ENCODE measurements around the gene RPS6KA4. TPM values are rescaled to one million over a fixed set of nuclear protein-coding genes. Genes with fewer than 3 reads are reported as not detected.

Gene RPS6KA4
- total RNA-seq, 4 donors from 2014 or later = 19.1 to 36.1 (median 26.0) TPM

DNA sequence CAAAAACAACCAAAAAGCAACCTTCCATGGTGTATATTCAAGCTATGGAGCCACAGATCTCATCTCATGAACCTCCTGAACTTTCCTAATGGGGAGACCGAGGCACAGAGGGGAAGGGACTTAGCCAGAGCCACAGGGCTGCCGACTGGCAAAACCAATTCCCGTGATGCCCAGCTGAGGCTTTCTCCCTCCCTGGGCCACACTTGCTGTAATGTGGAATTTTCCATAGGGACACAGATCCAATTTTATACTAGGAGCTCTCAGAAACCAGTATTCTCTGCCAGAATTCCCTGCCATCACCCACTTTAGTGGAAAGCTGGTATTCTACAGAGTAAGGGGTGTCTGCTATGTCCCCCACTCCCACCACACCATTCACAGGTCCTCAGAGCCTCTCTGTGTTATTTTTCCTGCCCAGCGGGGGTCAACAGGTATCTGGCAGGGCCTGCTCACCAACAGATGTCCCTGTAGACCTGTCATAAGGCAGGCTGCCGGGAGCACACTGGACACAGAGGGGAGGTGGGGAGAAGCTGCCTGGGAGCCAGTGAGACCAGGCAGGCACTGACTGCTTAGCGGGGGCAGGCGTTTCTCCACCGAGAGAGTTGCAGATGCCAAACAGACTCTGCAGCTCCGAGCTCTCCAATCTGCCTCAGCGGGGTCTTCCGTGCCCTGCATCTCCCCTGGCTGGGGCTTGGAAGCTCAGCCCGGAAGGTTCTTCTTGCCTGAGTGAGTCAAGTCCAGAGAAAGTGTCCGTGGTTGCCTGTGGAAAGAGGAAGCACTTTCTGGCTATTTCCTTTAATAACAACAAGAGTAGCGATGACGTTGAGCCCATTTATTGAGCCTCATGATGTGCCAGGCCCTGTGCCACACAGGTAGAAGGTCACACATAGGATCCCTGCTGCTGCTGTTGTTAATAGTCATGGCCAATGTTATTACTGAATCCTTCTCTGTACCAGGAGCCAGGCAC is 26.3 kb downstream of the RPS6KA4 start:
- intact Hi-C loops (cut with DNase I) = no loop called here
- H3K27ac ChIP-seq (replicated peaks in 1 of 4) = no peak overlapping the region

DNA sequence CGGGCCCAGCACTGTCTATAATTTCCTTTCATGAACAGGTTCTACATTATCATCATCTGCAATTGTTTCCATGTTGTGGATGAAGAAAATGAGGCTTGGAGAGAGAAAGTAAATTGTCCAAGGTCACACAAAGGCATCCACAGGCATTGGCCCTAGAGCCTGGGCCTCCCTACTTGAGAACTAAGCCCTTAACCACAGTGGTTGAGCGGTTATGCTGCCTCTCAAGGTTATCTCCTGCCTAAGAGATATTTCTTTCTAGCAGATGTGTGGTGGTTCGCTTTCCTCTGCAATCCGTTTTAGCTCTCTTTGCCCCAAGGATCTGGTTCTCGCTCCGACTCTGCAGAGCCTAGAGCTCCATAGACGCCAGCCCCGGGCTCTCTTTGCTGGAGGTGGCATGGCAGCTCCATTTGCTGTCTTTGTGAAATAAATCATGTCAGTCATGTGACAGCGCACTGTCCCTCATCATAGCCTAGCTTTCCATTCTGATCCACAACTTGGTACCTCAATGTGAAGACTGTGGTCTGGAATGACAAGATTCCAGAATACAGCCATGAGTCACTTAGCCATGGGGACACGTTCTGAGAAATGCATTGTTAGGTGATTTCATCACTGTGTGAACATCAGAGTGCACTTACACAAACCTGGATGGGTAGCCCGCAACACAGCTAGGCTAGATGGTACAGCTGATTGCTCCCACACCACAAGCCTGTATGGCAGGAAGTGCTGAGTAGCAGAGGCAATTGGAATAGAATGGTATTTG is 27.2 kb downstream of the RPS6KA4 start:
- H3K4me3 ChIP-seq = no peak overlapping the region
- WGBS = 90% methylated on average over 11 of the region's 11 CpGs
- no peak overlapping the region for H3K27ac ChIP-seq (replicated peaks in 1 of 4)
- H3K27me3 ChIP-seq = peaks cover 0 to 7% (median 0%) of the 10 kb centered on the region in 4 donors
- TF ChIP-seq POLR2AphosphoS5 (IDR thresholded peaks at IDR 0.05) (no peak), EP300 (IDR thresholded peaks at IDR 0.05) (no peak), POLR2A (IDR thresholded peaks at IDR 0.05; ENCODE audit: low read depth) (no peak)
- TF ChIP-seq, protein P1, sequence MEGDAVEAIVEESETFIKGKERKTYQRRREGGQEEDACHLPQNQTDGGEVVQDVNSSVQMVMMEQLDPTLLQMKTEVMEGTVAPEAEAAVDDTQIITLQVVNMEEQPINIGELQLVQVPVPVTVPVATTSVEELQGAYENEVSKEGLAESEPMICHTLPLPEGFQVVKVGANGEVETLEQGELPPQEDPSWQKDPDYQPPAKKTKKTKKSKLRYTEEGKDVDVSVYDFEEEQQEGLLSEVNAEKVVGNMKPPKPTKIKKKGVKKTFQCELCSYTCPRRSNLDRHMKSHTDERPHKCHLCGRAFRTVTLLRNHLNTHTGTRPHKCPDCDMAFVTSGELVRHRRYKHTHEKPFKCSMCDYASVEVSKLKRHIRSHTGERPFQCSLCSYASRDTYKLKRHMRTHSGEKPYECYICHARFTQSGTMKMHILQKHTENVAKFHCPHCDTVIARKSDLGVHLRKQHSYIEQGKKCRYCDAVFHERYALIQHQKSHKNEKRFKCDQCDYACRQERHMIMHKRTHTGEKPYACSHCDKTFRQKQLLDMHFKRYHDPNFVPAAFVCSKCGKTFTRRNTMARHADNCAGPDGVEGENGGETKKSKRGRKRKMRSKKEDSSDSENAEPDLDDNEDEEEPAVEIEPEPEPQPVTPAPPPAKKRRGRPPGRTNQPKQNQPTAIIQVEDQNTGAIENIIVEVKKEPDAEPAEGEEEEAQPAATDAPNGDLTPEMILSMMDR (IDR thresholded peaks at IDR 0.05) = no peak
- no peaks in the 10 kb centered on the region for H3K9me3 ChIP-seq
- intact Hi-C loops (cut with DNase I) = no loop called here
- H3K4me1 ChIP-seq = peaks cover 0 to 5% (median 0%) of the 10 kb centered on the region in 4 donors
- H3K36me3 ChIP-seq = no peaks in the 10 kb centered on the region
- no peak for DNase-seq (ENCODE audit: extremely low spot score)

More for the DNA sequence above, 26.3 kb downstream of the RPS6KA4 start:
- Histone ChIP-seq H3K4me3 (no peak overlapping the region), H3K4me1 (peaks cover 0 to 5% (median 0%) of the 10 kb centered on the region in 4 donors), H3K36me3 (no peaks in the 10 kb centered on the region), H3K9me3 (no peaks in the 10 kb centered on the region), H3K27me3 (peaks cover 0 to 7% (median 0%) of the 10 kb centered on the region in 4 donors)
- TF ChIP-seq, protein P1 (IDR thresholded peaks at IDR 0.05) = no peak
- TF ChIP-seq POLR2A (IDR thresholded peaks at IDR 0.05; ENCODE audit: low read depth) = no peak
- TF ChIP-seq POLR2AphosphoS5 (IDR thresholded peaks at IDR 0.05) = no peak
- TF ChIP-seq EP300 (IDR thresholded peaks at IDR 0.05) = no peak
- WGBS = 57% methylated on average over 15 of the region's 15 CpGs
- DNase-seq (ENCODE audit: extremely low spot score) = no peak

DNA sequence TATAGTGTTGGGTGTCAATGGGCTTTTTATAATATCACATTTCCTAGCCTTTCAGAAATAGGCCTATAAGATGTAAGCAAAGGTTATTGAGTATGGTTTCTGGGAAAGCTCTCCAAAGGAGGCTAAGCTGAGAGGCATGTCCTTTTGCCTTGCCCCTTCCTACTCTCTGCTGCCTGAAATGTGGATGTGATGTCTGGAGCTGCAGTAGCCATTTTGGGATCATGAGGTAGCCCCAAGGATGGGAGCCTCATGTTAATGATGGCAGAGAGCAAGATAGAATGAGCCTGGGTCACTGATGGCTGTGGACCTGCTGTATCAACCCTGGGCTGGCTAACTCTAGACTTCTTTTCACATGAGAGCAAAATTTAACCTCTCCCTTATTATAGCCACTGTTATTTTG is 29.0 kb downstream of the RPS6KA4 start:
- Histone ChIP-seq H3K27me3 (peaks cover 0 to 1% (median 0%) of the 10 kb centered on the region in 4 donors), H3K4me1 (peaks cover 0 to 5% (median 0%) of the 10 kb centered on the region in 4 donors), H3K9me3 (no peaks in the 10 kb centered on the region), H3K36me3 (no peaks in the 10 kb centered on the region), H3K4me3 (no peak overlapping the region), H3K27ac (replicated peaks in 1 of 4) (no peak overlapping the region)
- no peak for DNase-seq (ENCODE audit: extremely low spot score)
- TF ChIP-seq POLR2AphosphoS5 (IDR thresholded peaks at IDR 0.05) (no peak), POLR2A (IDR thresholded peaks at IDR 0.05; ENCODE audit: low read depth) (no peak), EP300 (IDR thresholded peaks at IDR 0.05) (no peak)
- TF ChIP-seq, protein P1 (IDR thresholded peaks at IDR 0.05) = no peak
- intact Hi-C loops (cut with DNase I) = no loop called here

DNA sequence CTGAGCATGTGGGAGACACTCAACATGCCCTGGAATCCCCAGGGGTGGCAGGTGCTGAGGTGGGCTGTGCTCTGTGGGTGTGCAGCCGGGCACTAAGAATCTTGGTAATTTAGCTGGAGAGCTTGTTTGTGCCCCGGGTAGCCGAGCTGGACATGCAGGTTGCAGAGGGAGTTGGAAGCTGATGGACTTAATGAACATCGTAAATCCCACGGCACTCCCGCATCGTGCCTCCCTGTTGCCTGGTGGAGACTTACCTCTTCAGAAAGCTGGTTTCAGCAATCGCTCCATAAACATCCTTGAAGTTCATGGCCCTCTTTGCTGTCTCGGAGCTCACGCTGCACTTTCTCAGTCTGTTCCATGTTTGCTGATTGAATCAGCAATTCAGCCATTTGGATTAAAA is 29.9 kb downstream of the RPS6KA4 start:
- Histone ChIP-seq H3K9me3 (no peaks in the 10 kb centered on the region), H3K4me1 (peaks cover 0 to 5% (median 0%) of the 10 kb centered on the region in 4 donors), H3K27me3 (no peaks in the 10 kb centered on the region), H3K27ac (replicated peaks in 1 of 4) (no peak overlapping the region), H3K36me3 (no peaks in the 10 kb centered on the region), H3K4me3 (no peak overlapping the region)
- DNase-seq (ENCODE audit: extremely low spot score) = no peak
- TF ChIP-seq POLR2A (IDR thresholded peaks at IDR 0.05; ENCODE audit: low read depth) (no peak), EP300 (IDR thresholded peaks at IDR 0.05) (no peak), POLR2AphosphoS5 (IDR thresholded peaks at IDR 0.05) (no peak)
- TF ChIP-seq, protein P1 (IDR thresholded peaks at IDR 0.05) = no peak
- WGBS = 82% methylated on average over 10 of the region's 10 CpGs
- intact Hi-C loops (cut with DNase I) = no loop called here

All from esophagus muscularis mucosa (tissue), 4 donors.